ENCODE results near the gene CRHR1. TPM values are rescaled to one million over a fixed set of nuclear protein-coding genes. Genes with fewer than 3 reads are reported as not detected.

The CRHR1 gene
- total RNA-seq, 1 donor from 2014 or later: not detected

DNA sequence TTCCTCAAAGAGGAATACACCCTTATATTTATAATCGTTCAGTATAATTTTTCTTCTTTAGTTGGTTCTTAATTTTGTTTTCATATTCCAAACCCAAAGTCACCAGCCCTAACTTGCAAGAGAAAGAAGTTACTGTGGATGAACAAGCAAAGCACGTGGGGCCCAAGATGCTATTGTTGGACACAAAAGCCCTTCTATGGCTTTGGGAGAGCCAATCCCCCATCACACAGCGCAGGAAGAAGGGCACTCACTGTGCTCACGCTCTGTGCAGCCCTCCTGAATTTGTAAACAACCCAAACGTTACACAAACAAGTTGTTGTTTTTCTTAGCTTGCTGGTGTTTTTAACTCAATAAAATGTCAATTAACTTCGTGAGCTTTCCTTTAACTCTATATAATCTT is 83.1 kb downstream of the CRHR1 start:
- no peak for DNase-seq (ENCODE audit: low read depth)

- DNase-seq (ENCODE audit: low read depth): no peak
Observed at GRCh38 chr17:45867702-45868101, 83.6 kb downstream of the CRHR1 start.

GRCh38 chr17:45868276-45868675 is 84.2 kb downstream of the CRHR1 start:
- no peak for DNase-seq (ENCODE audit: low read depth)

GRCh38 chr17:45869676-45870341 is 85.7 kb downstream of the CRHR1 start:
- no peak for DNase-seq (ENCODE audit: low read depth)

DNA sequence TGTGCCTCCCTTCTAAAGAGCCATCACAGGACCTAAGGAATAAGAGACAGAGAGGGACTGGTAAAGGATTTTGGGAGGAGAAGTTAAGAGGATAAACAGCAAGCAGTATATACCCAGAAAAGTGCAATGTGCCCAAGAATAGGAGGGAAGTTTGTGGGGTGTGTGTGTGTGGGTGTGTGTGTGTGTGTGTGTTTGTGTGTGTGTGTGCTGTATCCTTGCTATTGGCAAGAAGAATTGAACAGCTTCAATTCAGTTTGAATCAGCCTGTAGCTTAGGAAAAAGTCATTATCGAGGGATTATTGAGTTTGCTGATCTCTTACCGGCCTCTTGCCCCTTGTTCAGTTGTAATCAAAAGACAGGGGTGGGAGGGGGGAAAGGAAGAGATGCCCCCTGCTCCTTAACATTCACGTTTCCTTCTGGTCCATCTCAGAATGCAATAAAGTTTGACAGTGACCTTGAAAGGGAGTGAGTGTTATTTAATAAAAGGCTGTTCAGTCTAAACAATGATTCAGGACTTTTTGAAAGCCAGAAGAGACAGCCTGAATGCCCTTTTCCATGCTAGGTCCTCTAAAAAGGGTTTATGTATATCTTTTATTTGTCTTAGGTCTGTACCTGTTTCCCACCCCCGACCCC is 86.3 kb downstream of the CRHR1 start:
- no peak for DNase-seq (ENCODE audit: low read depth)

DNA sequence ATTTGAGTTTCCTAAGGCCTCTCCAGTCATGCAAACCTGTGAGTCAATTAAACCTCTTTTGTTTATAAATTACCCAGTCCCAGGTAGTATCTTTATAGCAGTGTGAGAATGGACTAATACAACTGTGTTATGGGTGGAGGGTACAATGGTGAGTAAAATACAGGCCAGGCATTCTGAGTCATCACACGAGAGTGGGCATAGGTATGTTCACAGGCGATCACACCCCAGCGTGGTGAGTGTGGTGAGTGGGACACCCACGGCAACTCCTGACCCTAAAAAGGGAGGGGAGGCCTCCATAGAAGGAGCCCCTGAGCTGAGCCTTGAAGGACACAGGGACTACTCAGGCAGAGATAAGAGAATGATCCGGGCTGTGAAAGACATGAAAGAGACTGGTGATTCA is 87.6 kb downstream of the CRHR1 start:
- DNase-seq (ENCODE audit: low read depth): no peak

DNA sequence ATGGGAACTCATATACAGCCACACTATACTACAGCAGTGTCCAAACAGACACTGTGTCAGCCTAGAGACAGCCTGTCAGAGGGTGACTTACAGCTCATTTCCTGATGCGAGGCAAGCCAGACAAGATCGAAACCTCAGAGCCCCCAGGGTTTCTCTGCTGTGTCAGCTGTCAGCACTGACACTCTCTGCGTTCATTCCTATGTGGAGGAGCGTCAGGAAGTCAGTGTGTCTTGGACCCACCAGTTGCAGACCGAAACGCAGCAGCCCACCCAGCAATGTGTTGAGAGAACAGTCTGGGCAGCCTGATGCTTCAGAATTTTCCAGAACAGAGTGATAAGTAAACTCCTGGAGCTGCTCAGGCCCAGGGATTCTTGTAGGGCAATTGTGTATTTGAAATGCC is 89.6 kb downstream of the CRHR1 start:
- no peak for DNase-seq (ENCODE audit: low read depth)

DNA sequence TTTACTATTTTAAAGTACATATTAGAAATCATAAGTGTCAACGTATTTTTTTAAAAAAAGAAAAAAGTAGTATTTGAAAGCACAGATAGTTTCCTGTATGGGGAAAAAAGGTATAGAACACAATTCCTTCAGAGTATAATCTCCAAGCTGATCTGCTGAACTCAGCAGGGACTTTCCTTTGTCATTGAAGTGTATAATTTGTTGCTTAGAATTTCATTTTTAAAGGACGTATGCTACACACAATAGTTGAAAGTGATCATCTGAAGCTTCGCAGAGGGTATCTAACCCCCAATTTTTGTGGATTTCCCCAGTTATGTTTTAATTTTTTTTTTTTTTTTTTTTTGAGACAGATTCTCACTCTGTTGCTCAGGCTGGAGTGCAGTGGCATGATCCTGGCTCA is 90.0 kb downstream of the CRHR1 start:
- no peak for DNase-seq (ENCODE audit: low read depth)

DNA sequence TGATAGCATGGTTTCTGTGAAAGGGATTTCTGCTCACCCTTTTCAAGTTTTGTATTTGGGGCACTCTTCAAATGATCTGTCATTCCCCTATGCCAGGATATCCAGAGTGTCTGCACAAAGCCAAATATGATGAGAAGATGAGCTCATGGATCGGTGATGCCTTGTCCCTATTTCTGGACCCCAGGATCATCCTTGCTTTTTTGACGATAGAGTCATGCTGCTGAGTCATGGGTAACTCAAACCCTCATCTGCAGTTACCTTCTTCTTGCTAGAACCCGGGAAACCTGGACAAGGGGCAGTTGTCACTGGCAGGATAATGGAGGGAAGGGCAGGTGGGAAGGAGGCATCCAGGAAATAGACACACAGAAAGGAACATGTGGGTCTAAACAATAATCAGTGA is 92.4 kb downstream of the CRHR1 start:
- DNase-seq (ENCODE audit: low read depth): no peak

- no peak for DNase-seq (ENCODE audit: low read depth)
Observed at GRCh38 chr17:45877467-45877866, 93.3 kb downstream of the CRHR1 start.

DNA sequence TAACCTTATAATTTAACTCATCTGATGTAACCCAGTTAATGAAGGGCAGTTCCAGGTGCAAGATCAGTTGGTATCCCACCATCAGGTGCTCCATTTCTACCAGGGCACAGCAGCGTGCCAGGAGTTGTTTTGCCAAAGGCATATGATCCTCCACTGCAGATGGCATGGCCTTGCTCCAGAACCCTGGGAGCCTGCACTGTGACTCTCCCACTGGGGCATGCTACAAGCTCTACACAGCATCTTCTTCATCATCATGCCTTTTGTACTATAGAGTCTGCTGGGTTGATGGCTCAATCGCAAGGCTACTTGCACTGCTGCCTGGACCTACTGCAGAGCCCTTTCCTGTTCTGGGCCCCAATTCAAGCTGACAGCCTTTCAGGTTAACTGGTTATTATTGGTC is 98.9 kb downstream of the CRHR1 start:
- no peak for DNase-seq (ENCODE audit: low read depth)

Other genes starting within 250 kb of the CRHR1 start
- gene SPPL2C, start 60.6 kb downstream of the CRHR1 start, total RNA-seq: not detected in 2 replicates
- under 0.01 and 0.10 TPM in 2 replicates for gene MAPT, start 110.2 kb downstream of the CRHR1 start, total RNA-seq
- gene STH, start 214.9 kb downstream of the CRHR1 start, total RNA-seq: not detected in 2 replicates